KG1 (cell line): ENCODE data around the gene PET100.
"Not testable (repeated sequence)": the region's sequence is repeated elsewhere in the genome, so short reads cannot be mapped to it uniquely, and the experiment has no call there.

Experiments
- DNase-seq: peaks from one replicate; lab custom pipeline; 2025; lab: John Stamatoyannopoulos, UW

Gene PET100

GRCh38 chr19:7633698-7634097 is 4.1 kb downstream of the PET100 start, which contains the start of gene PCP2:
Gene PCP2, minus strand, starts transcription at chr19:7633719. Its CDS starts 262 bp downstream, at chr19:7633457.
- DNase-seq = no peak

DNA sequence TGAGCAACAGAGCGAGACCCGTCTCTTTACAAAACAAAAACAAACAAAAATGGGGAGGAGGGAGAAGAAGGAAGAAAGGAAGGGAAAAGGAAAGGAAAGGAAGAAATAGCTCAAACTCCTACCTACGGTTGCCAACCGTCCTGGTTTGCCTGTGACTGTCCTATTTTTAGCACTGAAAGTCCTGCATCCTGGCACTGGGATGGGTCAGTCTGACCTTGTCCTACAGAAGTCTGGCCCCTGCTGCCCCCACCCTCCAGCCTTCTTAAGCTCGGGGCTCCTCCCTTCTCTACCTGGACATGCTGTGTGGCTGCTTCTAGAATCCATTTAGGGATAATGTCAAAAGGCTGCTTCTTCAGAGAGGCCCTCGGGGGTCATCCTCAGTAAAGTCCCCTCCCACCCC is 6.1 kb downstream of the PET100 start:
- DNase-seq = no peak

DNA sequence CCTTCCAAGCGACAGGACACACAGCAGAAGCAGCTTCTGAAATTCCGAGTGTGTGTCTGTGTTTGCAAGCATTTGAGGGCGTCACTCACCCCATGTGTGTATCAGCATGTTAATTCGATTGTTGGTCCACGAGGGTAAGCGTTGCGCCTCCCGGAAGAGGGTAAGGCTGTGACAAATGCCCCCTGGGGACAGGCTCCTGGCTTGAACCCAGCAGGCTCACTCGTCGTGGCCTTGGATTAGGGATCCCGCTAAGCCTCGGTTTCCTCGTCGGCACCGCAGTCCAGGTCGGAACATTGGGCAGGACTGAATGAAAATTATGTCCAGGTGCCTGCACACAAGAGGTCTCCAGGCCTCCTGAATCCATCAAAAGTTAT is 6.7 kb downstream of the PET100 start:
- DNase-seq = no peak

- DNase-seq = peak; percentile 39
These were observed 7.2 kb downstream of the PET100 start, which contains the start of gene STXBP2 for GRCh38 chr19:7636691-7637373. Gene STXBP2, plus strand, starts transcription at chr19:7637110. Its CDS starts 40 bp downstream, at chr19:7637150.

- no peak for DNase-seq
These were observed 8.0 kb downstream of the PET100 start for GRCh38 chr19:7637374-7638256.

DNA sequence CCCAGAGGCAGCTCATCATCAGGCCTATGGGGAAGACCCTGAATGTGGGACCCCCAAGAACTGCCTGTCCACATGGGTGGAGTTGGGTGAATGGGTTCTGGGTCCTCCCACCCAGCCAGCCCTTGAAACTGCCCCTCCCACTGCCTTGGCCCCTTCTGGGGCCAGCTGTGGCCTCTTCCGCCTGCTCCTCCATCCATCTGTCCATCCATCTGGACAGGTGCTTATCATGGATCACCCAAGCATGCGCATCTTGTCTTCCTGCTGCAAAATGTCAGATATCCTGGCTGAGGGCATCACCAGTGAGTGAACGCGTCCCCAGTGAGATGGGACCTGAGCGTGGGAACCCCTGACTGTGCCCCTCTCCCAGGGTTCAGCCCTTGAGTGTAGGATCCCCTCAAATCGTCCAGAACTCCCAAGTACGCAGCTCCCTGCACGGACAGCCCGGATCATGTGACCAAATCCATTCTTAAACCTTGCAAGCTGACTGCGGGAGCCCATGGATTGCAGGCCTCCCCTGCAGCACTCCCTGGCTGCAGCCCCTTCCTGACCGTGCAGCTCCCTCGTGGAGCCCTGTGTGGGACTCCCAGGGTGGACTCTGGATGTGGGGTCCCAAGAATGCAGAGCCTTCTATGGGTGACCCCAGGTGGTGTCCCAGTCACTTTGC is 9.3 kb downstream of the PET100 start:
- no peak for DNase-seq

GRCh38 chr19:7639863-7640348 is 10.3 kb downstream of the PET100 start:
- DNase-seq = no peak

DNA sequence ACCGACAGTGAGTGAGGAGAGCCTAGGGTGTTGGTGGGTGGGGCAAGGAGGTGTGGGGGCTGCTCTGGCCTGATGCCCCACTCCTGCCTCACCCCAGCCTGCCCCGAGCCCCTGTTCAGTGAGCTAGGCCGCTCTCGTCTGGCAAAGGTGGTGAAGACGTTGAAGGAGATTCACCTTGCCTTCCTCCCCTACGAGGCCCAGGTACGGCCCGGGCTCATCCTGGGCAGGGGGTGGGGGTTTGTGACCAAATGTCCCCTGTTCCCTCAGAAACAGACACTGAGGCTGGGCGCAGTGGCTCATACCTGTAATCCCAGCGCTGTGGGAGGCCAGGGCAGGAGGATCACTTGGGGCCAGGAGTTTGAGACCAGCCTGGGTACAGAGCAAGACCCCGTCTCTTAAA is 11.2 kb downstream of the PET100 start:
- no peak for DNase-seq

GRCh38 chr19:7641290-7642276 is 12.0 kb downstream of the PET100 start:
- no peak for DNase-seq

- DNase-seq = no peak
These were observed 12.9 kb downstream of the PET100 start for GRCh38 chr19:7642295-7643030.

GRCh38 chr19:7643031-7643415 is 13.4 kb downstream of the PET100 start:
- DNase-seq = no peak

GRCh38 chr19:7643629-7644549 is 14.3 kb downstream of the PET100 start:
- DNase-seq = not testable (repeated sequence)

DNA sequence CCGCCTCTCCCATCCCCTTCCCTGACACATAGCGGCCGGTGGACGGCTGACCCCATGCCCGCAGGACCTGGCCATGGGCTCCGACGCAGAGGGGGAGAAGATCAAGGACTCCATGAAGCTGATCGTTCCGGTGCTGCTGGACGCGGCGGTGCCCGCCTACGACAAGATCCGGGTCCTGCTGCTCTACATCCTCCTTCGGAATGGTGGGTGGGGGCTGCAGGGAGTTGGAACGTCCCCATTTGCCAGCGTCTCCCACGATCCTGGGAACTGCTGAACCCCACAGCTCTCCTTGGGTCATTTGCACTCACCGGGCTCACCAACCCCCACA is 14.9 kb downstream of the PET100 start:
- no peak for DNase-seq

DNA sequence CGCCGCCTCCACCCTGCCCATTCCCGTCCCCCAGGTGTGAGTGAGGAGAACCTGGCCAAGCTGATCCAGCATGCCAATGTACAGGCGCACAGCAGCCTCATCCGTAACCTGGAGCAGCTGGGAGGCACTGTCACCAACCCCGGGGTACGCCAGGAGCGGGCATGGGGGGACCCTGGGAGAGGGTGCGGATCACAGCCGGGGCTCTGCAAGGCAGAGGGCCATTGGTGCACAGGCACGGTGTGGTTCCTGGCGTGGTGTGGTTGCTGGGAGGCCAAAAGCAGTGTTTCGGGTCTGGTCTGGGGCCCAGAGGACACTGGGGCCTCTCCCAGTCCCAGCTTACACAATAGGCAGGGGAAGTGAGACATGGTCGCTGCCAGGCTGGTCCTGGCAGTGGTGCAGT is 15.6 kb downstream of the PET100 start:
- no peak for DNase-seq

GRCh38 chr19:7645656-7646425 is 16.2 kb downstream of the PET100 start:
- no peak for DNase-seq

DNA sequence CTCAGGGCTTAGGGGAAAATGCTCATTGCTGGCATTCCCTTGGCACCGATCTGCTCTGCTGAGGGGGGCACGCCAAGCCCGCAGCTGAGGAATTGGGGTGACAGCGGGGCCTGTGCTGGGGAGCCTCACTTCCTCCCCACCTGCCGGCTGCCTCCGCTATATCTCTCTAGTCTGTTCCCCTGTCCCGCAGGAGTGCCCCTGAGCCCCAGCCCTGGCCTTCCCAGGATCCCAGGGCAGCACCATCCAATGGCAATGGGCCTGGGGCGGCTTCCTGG is 16.8 kb downstream of the PET100 start:
- DNase-seq = no peak

- DNase-seq = no peak
These were observed 17.6 kb downstream of the PET100 start for GRCh38 chr19:7647156-7647555.

DNA sequence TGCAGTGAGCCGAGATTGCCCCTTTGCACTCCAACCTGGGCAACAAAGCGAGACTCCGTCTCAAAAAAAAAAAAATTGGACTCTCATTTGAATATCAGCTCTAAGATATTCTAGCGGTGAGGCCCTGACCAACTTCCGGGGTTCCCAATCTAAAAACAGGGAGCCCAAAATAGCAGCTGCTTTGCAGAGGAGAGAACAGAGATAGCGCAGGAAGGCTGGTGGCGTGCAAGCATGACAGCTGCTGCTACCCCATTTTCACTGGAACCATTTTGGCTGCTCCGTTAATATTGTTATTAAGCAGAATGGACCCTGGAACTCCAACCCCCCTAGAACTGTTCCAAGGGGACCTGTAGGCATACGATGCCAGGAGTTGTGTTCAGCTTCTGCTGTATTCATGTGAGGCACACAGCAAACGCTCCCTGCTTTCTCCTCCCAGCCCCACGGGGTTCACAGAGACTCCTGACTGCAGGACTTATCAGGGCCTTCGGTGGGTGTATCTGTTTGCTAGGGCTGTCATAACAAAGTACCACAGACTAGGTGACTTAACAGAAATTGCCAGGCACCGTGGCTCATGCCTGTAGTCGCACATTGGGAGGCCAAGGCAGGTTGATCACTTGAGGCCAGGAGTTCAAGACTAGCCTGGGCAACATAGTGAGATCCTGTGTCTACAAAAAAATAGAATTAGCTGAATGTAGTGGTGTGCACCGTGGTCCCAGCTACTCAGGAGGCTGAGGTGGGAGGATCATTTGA is 18.8 kb downstream of the PET100 start:
- no peak for DNase-seq
